ENCODE measurements around the gene NET1. TPM values are rescaled to one million over a fixed set of nuclear protein-coding genes. Genes with fewer than 3 reads are reported as not detected.

Gene NET1
- total RNA-seq, 1 experiment from 2014 or later: 154 TPM

DNA sequence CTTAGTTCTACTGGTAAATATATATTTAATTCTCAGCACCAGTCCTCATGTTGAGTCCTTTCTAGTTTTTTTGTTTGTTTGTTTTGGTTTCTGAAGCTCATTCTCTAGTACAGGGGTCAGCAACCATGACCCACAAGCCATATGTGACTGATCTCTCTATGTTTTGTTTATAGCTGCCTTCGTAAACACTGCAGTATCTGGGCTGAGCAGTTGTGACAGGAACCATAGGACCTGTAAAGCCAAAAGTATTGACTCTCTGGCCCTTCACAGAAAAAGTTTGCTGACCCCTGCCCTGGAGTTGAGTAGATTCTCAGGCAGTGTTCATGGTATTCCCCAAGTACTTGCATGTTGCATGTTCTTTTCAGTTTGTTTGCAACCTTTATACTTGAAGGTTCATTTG, 20.8 kb downstream of the NET1 start:
- DNase-seq: no peak
- Mint-ChIP-seq H3K4me1 (ENCODE audit: low read depth, unreplicated experiment) (peaks cover 27% of the 10 kb centered on the region), H3K4me3 (ENCODE audit: low read depth, unreplicated experiment) (no peak overlapping the region), H3K9me3 (ENCODE audit: low read depth, unreplicated experiment) (no peaks in the 10 kb centered on the region), H3K36me3 (ENCODE audit: insufficient read depth, unreplicated experiment) (peaks cover 10% of the 10 kb centered on the region), H3K27me3 (ENCODE audit: unreplicated experiment) (no peaks in the 10 kb centered on the region), H3K27ac (ENCODE audit: unreplicated experiment) (no peak overlapping the region)
- intact Hi-C loops (cut with micrococcal nuclease; ENCODE audit: unreplicated experiment): loop anchor here (5.0 to 10.0 kb wide), 3 partner anchors 51 to 416 kb away; no protein-coding TSS in a partner anchor
- CTCF ChIA-PET: interaction anchor here (1.5 to 1.9 kb wide), 2 partner anchors 197 to 583 kb away, joined by 3 to 16 read pairs; no protein-coding TSS in a partner anchor
- BruUV-seq (replicated peaks): no TSS peak
- TF ChIP-seq CTCF (IDR thresholded peaks at IDR 0.05; ENCODE audit: unreplicated experiment): no peak

- peak; percentile 41 for DNase-seq
- Mint-ChIP-seq H3K27ac (ENCODE audit: unreplicated experiment) (peak overlapping the region; percentile 22), H3K9me3 (ENCODE audit: low read depth, unreplicated experiment) (no peaks in the 10 kb centered on the region)
These were observed 21.8 kb downstream of the NET1 start for GRCh38 chr10:5434017-5434753.

GRCh38 chr10:5435328-5435727, 23.0 kb downstream of the NET1 start:
- H3K9me3 Mint-ChIP-seq (ENCODE audit: low read depth, unreplicated experiment): no peaks in the 10 kb centered on the region
- H3K27me3 Mint-ChIP-seq (ENCODE audit: unreplicated experiment): no peaks in the 10 kb centered on the region
- peaks cover 10% of the 10 kb centered on the region for H3K36me3 Mint-ChIP-seq (ENCODE audit: insufficient read depth, unreplicated experiment)
- CTCF ChIA-PET: interaction anchor here (0.7 to 2.2 kb wide), 3 partner anchors 14 to 620 kb away, joined by 4 to 12 read pairs (median 5); no protein-coding TSS in a partner anchor
- BruUV-seq (replicated peaks): no TSS peak
- no peak for TF ChIP-seq CTCF (IDR thresholded peaks at IDR 0.05; ENCODE audit: unreplicated experiment)
- no peak overlapping the region for H3K27ac Mint-ChIP-seq (ENCODE audit: unreplicated experiment)
- no peak overlapping the region for H3K4me3 Mint-ChIP-seq (ENCODE audit: low read depth, unreplicated experiment)
- DNase-seq: no peak
- H3K4me1 Mint-ChIP-seq (ENCODE audit: low read depth, unreplicated experiment): peaks cover 27% of the 10 kb centered on the region
- intact Hi-C loops (cut with micrococcal nuclease; ENCODE audit: unreplicated experiment): loop anchor here (2.0 to 10.0 kb wide), 2 partner anchors 351 to 621 kb away; no protein-coding TSS in a partner anchor

More at GRCh38 chr10:5434017-5434753, 21.8 kb downstream of the NET1 start:
- TF ChIP-seq CTCF (IDR thresholded peaks at IDR 0.05; ENCODE audit: unreplicated experiment): no peak
- CTCF ChIA-PET: interaction anchor here (0.7 to 2.2 kb wide), 9 partner anchors 8 to 619 kb away, joined by 3 to 16 read pairs (median 3); no protein-coding TSS in a partner anchor
- BruUV-seq (replicated peaks): no TSS peak
- Mint-ChIP-seq H3K4me1 (ENCODE audit: low read depth, unreplicated experiment) (peaks cover 27% of the 10 kb centered on the region), H3K27me3 (ENCODE audit: unreplicated experiment) (no peaks in the 10 kb centered on the region), H3K4me3 (ENCODE audit: low read depth, unreplicated experiment) (no peak overlapping the region), H3K36me3 (ENCODE audit: insufficient read depth, unreplicated experiment) (peaks cover 10% of the 10 kb centered on the region)
- intact Hi-C loops (cut with micrococcal nuclease; ENCODE audit: unreplicated experiment): loop anchor here (1.0 to 10.0 kb wide), 5 partner anchors 52 to 619 kb away; no protein-coding TSS in a partner anchor

DNA sequence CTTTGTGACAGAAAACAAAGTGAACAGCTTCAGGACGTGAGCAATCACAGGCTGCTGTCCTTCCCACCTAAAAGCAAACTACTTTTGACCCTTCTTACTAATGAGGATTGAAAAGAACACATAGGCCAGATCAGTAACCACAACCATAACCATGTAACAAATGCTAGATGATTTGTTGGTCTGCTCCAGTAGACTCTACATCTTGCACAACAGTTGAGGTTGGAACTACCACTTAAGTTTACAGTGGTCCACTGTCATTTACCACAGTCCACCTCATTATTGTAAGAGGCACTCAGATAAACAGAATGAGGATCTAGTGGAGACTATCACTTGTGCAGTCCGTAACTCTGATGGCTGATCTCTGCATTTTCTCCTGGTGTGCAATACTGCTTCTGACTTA, 27.8 kb downstream of the NET1 start:
- no peaks in the 10 kb centered on the region for H3K27me3 Mint-ChIP-seq (ENCODE audit: unreplicated experiment)
- intact Hi-C loops (cut with micrococcal nuclease; ENCODE audit: unreplicated experiment): no loop called here
- H3K36me3 Mint-ChIP-seq (ENCODE audit: insufficient read depth, unreplicated experiment): no peaks in the 10 kb centered on the region
- BruUV-seq (replicated peaks): no TSS peak
- CTCF ChIA-PET: no interaction called here
- no peak for DNase-seq
- peaks cover 21% of the 10 kb centered on the region for H3K4me1 Mint-ChIP-seq (ENCODE audit: low read depth, unreplicated experiment)
- TF ChIP-seq CTCF (IDR thresholded peaks at IDR 0.05; ENCODE audit: unreplicated experiment): no peak
- H3K4me3 Mint-ChIP-seq (ENCODE audit: low read depth, unreplicated experiment): no peak overlapping the region
- no peak overlapping the region for H3K27ac Mint-ChIP-seq (ENCODE audit: unreplicated experiment)
- no peaks in the 10 kb centered on the region for H3K9me3 Mint-ChIP-seq (ENCODE audit: low read depth, unreplicated experiment)

Data from Calu3 (cell line).